HG03039 (cell line): ENCODE measurements around the gene PSME2.
A peak's percentile ranks its signal among the peaks of the same experiment; 100 is the strongest.

ENCODE experiments used
- ATAC-seq: cut with Tn5 transposase; IDR thresholded peaks from one replicate; pipeline ENCODE4 v1.9.1; 2021; ENCODE audit warnings: mild to moderate bottlenecking, moderate library complexity; ENCODE audit not compliant: unreplicated experiment

PSME2 gene

DNA sequence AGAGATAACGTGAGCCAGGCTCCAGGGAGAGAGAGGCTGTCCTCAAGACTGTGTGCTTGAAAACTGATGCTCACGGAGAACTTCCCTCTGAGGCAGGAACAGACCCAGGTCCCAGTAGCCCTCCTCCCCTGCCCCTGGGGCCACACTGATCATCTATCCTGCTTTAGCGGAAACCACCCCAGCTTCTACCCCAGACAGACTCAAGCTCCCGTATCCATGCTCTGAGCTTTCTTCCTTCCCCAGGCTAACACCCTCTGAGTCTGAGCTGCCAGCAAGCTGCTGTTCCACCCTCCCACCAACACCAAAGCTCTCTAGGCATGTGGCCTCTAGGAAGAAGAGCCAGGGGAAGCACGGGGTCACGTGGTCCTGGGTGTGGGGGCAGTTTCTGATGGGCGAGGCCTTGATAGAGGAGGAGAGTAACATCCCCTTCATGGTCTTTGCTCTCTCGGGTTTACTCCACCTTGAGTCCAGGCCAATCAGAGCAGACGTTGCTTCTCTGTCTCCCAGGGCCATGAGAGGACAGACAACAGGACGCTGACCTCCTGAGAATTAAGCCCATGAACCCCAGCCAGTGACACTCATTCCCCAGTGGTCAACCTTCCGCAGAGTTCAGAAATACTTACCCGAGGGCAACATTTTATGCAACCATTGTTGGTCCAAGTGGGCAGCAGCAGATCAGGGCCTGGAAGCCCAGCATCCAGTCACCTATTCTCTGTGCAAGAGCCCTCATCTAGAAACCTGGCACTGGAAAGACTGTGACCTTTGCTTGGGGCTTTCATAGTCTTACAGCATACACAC, 50.9 kb downstream of the PSME2 start:
- peak; percentile 59 for ATAC-seq

DNA sequence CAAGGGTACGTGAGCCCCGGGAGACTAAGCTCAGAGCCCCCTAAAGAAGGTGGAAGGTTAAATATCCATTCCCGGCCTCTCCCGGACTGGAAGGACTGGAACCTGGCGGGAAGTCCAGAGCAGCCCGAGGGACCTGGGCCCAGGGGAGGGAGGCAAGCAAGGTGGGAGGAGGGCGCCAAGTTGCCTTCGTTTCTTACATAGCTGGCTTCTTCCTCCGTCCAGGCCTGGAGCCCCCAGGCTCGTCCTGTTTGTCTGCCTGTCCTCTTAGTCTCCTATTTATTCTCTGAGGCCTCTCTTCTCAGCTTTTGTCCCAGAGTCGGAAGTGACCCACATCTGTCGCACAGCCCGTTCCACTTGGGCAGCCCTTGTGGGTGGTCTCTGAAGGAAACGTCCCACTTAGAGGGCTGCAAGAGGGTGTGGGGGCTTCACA, 51.6 kb downstream of the PSME2 start:
- ATAC-seq: no peak

DNA sequence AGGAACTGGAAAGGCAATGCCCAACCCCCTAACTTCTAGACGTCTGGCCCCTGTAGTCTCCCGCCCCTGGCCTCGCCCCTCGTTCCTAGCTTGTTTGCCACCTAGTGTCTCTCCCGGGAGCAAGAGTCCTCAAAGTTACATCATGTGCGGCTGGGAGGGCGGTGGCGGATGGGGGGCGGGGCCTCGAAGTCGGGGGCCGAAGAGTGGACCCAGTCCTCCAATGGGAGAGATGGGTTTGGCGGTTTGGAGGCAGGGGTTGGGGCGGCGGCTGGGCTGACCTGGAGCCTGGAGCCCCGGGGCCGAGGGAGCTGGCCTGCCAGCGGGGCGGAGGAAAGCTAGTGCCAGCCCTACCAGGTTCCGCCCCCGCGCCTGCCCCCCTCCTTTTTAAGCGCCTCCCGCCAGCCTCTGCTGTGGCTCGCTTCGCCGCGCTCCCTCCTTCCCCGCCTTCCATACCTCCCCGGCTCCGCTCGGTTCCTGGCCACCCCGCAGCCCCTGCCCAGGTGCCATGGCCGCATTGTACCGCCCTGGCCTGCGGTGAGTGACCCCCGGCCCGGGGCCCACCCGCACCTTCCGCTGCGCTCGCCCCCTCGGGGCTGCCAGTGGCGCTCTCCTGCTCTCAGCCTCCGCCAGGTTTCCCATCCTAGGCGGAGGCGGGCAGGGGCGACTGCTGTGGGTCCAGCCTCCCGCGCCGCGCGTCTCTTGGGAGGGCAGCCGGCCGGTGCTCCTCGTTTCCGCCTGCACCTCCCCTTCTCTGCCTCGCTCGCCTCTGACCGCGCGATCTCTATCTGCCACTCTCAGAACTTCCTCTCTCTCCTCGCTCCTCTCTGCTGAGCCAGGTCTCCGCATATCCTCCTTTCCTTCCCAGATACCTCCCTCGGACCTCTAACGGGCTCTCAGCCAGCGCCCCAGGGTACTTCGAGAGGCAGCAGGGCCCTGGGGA, 52.2 kb downstream of the PSME2 start, which contains the start of gene PCK2:
TSS of gene PCK2 (plus strand) at position 411 of the 940 bp plus-strand sequence. CDS start at position 506, 95 bp downstream.
- ATAC-seq: peak; percentile 58
